Activated CD8-positive, alpha-beta memory T cell treated with anti-CD3 and anti-CD28 coated beads, Interleukin-2, amount 50 U/mL, for 1 hour (primary cell): Measurements from ENCODE around the gene HOXB8.

ENCODE experiments used
- DNase-seq: peaks from one replicate; pipeline ENCODE4 v3.0.0-alpha.2; 2020; ENCODE audit errors: extremely low read depth

The HOXB8 gene

DNA sequence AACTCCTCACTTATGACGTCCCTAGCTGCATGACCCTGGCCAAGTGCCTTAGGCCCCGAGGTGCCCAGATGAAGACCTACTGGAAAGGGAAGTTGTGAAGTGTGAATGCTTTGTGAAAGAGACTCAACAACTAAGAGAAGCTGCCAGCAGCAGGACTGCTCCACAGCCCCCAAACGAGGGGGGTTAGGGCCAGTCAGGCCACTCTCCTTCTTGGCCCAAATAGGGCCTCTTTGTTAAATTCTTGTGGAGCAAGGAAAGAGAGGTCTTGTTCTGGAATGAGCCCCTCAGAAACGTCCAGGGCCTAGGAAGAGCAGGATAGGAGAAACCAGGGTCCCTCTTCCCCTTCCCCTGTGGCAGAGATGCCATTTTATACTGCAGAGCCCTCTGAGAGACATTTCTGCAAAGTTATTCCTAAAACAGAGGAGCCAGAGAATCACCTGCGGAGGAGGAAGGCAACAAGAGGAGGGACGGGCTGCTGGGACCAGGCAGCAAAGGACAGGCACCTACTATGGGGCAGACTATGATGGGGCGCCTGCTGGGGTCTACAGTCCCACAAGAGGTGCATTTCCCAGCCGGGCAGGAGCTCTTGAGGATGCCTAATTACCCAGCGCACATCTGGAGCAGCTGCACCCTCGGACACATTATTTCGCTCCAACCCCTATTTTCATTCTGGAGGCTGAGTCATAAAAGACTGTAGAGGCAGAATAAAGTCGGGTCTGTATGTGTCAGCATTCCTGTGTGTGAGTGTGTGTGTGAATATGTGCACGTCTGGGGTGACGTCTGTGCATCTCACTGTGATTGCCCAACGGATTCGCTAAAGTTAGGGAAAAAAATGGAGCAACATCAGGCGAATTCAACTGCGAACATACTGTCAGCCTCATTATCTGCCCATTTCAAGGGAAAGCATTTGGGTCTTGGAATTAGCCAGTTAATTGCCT is 22.5 kb upstream of the HOXB8 start:
- DNase-seq: no peak

DNA sequence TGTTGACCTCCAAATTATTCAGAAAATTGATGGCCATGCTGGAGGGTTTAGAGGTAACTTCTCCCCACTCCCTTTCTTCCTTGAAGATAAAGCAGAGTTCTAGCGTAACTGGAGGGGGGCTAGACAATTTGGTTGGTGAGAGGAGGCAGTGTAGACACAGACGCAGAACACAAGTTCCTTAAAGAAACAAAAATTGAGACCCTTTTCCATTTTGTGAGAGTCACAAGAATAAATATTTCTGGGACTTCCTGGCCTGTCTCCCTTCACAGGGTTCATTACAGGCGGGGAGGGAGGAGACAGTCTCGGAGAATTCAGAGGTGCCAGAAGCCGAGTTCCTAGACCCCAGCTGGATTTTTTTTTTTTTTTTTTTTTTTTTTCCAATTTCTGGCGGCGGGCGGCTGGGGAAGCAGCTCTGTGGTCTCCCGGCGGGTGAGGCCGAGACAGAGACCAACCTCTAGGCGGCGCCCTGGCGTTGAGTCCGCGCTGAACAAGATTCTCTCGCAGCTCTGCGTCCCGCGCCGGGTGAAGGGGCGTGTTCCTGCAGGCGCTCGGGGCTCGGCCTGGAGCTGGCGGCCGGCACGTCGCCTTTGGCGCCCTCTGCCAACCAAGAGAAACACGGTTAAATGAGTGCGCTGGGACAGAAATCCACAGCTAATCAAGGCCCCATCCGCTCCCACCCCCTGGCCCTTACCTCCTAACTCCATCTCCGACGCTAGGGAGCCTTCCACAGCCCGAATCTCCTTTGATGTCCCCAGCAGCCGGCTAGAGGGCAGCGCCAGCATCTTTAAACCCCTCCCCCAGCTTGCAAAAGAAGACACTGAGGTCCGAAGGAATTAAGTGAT is 21.3 kb upstream of the HOXB8 start:
- DNase-seq: no peak

DNA sequence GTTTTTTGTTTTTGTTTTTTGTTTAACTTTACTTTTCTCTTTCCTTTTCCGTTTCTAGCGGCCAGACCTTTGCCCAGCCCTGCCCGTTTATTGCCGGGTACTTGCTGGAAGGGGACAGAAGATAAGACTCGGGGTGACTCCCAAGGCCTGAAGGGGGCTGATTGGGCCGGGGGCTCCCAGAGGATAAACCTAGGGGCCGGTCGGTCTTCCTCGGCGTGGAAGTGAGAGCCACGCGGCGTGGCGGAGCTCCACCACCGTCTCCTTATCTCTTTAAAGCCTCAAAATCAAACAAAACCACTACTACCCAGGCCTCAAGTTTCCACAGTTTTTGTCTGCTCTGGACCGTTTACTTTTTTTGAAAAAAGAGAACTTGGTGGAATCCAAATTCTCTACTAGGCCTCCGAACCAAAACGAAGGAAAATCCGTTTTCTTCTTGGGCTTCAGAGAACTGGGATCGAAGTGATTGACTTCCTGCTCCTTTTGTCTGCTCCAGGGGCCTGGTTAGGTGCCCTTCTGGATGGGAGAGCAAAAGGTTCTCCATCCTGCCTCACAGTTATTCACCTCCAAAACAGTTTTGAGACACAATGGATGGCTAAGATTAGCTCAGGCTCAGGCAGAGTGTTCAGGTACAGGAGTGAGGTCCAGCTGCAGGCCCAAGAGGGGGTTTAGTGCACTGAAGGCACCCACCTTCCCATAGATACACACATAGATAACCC is 19.6 kb upstream of the HOXB8 start:
- DNase-seq: no peak

DNA sequence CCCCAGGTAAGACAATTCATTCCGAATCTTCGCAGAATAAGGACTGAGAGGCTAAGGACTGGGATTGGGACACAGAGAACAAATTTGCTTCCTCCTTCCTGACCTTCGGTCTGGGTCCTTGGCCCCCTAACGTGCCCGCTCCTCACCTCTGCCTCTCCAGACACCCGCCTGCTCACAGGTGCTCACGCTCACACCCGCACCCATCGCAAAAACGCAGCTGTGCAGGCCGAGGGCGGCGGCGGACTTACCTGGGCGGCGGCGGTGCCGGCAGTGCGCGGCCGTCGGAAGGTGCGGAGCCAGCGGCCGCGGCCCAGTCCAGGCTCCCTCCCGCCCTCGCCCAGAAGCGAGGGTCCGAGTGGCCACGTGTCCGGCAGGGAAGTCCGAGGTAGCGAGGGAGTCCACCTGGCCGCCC is 18.2 kb upstream of the HOXB8 start:
- no peak for DNase-seq

DNA sequence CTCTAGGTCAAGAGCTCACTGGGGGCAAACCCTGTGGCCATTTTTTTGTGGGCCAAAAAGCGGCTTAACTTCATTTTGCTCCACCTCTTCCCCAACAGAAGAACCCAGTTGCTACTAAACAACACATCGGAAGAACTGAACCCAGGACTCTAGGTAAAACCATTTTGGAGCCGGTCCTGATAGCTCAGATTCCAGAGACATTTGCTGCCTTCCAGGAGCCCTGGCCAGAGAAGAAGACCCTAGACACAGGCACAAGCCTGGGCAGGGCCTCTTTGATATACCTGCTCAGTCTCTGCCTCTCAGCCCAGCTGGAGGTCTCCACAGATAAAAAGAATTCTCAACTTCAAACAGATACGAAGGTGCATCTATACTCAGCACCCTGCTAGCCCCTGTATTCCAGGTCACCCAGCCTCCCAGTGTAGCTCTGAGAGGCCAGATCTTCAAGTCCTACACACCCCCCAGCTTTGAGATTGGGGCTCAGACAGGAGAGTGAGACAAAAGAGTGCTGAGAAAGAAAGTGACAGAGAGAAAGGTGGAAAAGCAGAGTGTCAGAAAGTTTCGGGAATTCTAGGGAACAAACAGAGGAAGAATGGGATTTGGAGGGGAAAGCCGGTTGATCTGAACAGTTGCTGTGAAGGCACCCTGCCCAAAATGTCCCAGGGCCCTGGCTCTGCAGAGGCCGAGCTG is 17.6 kb upstream of the HOXB8 start:
- DNase-seq: no peak

DNA sequence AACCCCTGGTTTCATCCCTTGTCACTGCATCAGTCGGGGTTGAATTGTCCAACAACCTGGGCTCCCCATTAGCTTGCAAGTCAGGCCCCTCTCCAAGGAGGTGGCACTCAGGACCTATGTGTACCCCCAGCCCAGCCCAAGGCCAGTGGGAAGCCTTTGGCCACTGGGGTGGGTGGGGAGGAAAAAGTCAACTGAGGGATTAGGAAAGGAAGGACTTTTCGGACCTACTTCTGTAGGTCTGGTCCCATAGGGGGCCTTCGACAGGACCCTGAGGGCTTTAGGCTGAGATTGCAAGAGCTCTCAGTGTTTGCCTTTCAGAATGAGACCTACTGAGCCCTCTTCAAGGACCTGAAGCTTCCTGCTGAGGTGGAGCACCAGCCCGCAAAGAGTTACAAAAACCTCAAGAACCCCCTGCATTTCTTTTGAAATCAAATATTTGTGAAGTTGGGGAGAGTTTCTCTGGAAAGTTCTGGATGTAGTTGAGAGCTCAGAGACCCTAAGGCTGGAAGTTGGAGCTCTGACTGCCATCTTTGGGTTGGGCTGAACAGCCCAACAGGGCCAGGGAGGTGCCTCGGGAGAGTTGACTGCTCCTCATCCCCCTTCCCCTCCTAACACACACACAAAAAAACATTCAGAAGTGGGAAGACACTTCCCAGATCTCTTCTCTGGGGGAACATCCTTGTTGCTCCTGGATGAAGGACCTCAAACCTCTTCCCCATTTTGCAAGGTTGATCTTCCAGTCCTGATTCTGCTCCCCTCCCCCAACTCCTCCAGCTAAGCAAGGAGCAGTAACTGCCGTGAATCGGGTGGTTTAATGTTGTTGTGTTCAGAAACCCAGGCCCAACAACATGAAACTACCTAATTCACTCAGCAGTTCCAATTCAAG is 16.8 kb upstream of the HOXB8 start:
- no peak for DNase-seq

DNA sequence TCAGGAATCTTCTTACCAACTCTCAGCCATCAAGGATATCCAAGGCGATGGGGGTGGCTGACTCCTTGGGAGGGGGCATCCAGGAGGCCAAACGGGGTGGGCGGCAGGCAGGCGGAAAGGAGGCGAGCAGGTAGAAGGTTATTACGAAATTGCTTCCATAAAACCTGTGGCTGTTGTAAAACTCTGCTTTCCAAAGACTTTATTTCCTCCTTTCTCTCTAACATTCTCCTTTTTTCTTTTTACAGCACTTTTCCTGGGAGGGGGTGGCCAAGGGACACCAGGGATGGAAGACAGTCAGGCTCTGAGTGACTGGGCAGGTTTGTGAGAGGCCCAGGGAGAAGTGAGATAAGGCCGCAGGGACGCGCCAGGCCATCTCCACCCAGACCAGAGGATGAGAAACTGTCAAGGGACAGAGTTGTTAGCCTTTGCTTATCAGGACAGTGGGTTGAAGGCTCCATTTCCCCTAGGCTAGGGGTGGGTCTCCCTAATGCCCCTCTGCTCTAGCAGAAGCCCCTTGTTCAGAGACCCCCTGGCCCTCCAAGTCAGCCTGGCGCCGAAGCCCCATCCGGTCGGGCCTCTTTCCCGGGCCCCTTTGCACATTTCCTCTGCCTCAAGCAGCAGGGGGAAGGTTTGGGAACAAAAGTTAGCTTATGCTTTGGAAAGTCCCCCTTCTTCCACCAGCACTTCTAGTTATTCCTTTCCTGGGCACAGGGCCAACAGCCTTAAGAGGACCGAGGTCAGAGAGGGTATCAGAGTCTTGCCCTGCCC is 16.0 kb upstream of the HOXB8 start:
- no peak for DNase-seq

DNA sequence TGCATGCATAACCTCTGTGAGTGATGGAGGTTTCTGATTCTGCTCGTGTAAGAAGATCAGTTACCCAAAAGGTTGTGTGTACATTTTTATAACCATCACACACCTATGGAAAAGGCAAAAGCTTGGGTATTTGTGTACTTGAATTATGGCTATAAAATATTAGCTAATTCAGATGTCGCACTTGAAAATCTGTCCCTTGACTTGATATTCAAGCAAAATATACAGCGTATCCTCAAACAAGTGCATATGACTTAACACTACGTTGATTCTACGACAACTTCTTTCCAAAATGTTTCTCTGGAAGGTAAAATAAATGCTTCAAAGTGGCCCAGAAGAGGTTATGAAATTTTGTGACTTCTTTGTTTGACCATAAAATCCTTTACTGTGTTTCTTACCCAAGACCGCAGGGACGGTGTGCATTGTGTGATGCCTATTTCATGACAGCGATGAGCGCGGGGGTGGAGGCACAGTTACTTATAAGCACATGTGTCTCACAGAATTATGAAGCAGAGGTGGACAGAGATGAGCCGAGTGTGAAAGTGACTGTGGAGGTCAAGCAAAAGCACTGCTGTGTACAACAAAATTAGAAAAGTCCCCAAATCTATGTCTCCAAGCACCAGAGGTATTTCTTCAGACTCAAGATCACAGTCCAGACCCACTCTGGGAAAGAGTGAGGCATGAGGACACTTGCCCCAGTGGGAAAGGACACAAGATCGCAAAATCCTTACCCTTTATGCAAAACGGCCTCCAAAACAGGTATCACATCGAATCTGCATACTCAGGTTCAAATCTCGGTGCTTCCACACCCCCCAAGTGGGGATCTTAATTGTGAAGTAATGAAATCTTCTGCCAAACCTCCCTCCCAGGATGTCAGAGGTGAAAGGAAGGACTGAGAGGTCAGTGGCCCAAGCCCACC is 15.2 kb upstream of the HOXB8 start:
- DNase-seq: no peak

DNA sequence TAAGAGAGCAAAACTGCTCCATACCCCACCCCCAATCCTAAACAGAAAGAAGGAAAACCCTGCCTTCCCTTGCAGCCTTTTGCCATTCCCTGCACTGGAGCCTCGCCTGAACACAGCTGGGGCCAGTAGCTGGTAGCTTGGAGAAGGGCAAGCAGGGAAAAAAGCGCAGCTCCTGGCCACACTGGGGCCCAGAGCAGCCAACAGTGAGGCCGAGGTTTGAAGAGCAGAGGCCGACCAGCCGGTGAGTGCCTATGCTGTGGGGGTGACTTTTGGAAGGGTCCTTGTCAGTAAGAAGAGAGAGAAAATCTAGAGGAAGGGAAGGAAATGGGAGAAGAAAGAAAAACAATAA is 14.3 kb upstream of the HOXB8 start:
- DNase-seq: no peak

DNA sequence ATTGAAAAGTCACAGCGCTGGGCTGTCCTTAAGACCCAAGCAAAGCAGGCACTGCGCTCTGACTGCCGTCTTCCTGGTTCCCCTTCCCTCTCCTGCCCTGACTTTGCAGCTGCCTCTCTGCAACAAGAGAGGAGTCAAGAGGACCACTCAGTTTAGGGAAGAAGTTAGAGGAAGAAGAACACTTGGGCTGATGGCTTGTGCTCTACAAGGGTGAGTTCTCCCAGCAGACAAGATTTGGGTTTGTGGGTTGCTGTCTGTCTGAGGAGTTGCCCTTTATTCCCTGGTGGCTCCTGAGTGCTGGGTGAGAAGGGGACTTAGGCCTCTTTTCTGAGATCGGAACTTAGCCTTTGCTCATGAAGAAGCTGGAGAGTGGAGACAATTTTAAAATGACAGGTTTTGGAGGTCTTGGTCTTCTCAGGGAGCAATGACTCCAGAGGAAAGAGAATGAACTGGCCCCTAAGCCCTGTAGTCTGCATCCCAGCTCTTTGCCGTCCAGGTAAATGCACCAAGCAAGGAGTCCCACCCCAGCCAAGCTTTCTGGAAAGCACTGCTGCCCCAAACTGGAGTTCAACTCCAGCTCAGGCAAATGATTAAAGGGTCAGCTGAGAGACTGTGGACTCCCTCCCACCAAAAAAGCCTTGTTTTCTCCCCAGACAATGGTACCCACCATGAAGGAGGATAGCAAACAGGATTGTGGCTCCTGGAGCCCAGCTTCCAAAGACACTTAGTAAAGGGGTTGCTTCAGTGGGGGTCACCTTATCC is 13.7 kb upstream of the HOXB8 start:
- no peak for DNase-seq

DNA sequence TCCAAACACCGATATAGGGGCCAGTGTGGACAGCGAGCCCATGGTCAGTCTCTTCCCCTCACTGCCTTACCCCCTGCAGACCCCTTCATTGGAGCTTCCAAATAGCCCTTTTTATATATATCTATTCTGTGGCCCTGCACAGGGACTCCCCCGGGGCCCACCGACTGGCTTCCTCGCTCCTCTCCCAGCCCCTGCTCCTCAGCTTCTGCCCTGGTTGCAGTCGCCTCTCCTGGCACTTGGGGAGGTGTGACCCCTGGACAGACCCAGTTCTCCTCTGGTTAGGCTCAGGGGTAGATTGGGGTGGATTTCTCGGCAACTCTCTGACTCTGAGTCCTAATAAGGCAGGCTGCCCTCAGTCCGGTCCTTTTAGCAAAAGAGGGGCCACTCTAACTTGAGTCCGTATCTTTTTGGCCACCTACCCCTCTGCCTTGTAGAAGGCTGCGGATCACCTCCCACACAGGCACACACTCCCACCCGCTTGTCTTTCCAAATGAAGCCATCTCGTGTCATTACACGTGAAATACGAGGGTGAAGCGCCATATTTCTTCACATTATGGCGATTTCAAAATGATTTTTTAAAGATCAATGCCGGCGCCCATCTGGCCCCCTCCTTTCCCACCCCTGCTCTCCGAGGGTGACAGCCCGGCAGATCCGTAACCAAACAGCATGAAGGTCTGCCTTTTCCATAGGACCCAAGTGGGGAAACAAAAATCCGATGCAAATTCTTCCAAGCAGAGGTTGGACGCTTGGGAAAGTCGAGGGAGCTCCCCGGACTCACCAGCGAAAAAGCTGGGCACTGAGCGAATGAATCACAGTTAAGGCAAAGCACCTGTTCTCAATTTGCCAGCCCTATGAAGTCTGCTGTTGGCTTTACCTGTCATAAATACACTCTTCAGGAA is 12.8 kb upstream of the HOXB8 start:
- no peak for DNase-seq

DNA sequence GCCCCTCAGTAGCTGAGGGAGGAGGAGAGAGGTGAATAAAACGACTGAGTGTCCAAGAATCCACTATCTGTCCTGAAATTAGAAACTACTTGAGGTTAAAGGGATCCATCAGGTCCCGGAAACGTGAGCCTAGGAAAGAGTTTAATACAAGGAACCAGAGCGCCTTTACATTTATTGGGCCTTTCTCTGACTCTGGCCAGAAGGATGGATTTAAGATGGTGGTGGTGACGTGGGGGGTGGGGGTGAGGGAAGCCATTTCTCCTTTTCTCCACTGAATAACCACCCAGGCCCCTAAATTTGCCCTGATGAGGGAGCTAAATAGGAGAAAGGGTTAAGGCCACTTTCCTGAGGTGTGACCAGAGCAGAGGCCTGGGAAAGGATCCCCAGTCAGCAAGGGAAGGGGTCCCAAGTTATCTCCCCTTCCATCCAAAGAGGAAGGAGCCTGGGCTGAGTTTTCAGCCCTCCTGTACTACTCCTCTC is 12.1 kb upstream of the HOXB8 start:
- no peak for DNase-seq

DNA sequence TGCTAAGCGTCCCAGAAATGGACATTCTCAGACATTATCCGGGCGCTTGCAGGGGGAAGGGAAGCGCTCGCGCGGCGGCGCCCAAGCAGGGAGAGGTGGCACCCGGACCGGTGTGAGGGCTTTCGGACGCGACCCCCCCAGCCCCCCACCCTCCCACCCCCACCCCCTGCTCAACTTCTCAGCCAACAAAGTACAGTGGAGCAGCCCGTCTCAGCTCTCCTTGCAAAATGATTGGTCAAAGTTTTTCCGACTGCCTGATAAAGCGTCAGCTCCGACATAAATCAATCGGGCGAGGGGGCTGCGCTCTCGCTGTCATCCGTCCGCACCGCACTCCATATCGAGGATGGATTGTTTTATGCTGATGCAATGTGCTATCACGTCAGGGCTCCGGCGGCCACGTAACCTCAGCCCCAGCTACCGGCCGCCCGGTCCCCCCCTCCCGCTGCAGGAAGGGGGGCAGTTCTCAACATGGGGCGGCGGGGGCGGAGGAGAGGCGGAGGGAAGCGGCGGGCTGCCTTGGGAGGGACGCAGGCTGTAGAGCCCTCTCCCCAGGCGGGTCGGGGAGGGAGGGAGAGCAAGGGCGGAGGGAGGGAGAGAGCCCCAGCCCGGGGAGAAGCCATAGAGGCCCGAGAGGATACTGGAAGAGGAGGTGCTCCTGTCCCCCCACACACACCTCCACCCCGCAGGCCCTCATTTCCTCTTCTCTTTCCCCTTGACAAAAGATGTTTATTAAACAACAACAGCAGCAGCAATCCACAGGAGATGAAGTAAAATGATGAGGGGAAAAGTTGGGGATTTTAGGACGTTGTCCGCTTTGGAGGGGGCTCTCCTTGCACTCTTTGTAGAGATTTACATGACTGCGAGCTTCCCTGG is 11.4 kb upstream of the HOXB8 start, which contains the start of gene HOXB9:
Gene HOXB9 (minus strand): TSS at position 114 of the 873 bp plus-strand sequence. CDS start 89 bp downstream, at position 25.
- DNase-seq: no peak

DNA sequence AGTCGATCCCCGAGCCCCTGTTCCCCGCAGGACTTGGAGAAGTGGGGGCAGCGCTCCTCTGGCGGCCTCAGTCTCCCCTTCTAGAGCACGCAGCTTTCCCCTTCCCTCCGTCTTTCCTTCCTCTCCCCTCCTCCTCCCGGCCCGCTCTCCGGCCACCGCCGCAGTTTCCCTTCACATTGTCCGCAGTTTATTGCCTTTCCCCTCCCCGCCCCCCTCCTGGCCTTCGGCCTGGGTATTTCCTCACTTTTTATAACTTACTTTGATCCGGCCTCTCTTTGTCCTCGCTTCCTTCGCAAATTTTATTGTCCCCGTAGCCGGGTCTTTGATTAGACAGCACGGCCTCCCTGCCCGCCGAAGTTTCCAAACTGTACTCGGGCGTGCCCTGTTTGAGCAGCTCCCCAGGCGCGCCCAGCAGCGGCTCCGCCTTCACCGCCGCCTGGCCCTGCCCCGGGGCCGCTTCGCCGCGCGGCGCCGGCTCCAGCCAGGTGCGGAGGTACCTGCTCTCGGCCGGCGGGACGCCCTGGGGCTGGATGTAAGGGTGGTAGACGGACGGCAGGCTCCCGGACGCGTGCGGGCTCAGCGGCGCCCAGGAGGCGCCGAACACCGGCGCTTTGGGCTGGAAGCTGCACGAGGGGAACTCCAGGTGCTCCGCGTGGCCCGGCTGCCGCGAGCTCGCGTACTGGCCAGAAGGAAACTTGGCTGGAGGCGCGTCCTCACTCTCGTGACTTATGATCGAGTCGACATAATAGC is 10.6 kb upstream of the HOXB8 start:
- no peak for DNase-seq
